NCI-H1092 treated with DMSO at 0.1 percent for 48 hours (cell line): ENCODE results near the gene BORCS8.

Experiments used
- DNase-seq: peaks from one replicate; lab custom pipeline; 2025; lab: John Stamatoyannopoulos, UW

The BORCS8 gene

DNA sequence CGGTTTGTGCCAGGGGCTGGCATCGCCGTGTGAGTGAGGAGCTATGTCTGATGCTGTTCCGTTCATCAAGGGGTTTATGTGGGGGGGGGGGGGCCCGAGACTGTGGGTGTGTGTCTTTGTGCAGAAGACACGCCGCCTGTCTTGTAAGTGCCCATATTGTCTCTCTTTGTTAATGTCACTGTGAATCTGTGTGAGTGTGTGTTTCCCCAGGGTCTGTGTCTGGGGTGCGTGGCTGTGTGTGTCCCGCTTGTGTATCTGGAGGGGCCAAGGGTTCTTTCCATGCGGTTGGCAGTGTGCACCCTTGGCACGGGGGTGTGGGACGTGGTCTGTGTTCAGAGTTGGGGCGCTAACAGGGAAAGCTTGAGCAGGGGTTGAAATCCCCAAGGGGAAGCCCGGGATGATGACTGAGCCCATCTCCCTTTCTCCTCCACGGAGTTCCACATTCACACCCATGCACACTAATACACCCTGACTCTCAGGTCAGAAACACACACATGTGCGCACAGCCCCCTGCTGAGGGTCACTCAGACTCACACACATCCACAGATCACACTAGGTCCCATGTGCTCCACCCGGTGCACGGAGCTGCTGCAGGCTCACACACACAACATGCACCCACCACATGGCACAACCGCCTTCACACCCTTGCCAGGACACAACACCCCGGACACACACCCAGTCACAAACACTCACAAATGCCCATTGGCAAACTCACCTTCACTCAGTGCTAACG lies 21.6 kb upstream of the BORCS8 start:
- DNase-seq = no peak

DNA sequence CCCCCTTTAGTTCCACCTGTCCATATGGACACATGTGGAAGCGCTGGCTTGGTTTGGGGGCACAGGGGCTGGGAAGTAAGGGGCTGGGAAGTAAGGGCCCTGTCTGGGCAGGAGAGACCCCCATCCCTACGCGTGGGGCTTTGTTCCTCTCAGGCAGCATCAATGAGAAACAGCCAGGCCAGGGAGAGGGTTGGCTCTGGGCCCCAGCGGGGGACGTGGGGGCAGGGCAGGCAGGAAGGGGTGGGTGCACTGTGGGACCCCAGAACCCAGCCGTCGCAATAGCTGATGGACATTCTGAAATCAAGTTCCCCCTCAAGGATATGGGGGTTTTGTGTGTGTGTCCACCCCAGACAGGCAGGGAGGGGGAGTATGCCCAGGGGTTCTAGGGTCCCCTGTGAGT lies 21.0 kb upstream of the BORCS8 start:
- no peak for DNase-seq

DNA sequence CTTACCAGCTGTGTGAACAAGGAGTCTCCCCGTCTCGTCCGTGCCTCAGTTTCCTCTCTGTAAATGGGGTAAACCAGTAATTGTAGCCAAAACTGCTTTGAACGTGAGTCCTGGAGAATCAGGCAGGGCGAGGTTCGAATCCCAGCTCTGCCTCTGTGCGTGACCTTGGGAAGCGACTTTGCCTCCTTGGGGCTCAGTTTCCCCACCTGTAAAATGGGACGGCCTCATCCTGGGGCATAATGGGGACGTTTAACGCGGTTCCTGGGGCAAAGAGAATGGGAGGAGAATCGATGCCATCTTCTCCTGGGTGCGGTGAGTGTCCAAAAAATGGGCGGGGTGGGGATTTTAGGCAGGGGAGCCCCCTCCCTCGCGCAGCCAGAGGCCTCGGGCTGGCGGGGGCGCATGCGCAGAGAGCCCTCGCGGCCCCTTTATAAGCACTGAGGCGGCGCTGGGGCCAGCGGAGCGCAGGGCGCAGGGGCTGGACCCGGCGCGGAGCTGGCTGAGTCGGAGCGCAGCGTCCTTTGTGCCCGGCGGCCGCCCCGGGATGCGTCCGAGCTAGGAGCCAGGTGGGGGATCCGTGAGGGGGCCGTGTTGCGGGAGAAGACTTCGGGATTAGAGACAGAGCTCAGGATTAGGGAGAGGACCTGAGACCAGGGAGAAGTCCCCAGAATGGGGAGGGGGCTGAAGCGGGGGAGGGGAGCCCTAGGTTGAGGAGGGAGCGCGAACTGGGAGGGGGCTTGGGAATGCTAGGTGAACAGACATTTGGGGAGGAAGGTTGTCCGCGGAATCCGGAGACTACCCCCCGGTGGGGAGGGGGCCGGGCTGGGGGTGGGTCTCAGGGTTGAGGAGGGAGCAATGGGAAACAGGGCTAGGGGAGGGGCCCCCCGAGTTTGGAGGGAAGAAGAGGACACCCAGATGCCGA lies 19.8 kb upstream of the BORCS8 start, which contains the start of gene NCAN:
TSS of gene NCAN (plus strand) at position 460 of the 922 bp plus-strand sequence. CDS start 4,996 bp downstream, outside the sequence.
- DNase-seq = peak; percentile 14

DNA sequence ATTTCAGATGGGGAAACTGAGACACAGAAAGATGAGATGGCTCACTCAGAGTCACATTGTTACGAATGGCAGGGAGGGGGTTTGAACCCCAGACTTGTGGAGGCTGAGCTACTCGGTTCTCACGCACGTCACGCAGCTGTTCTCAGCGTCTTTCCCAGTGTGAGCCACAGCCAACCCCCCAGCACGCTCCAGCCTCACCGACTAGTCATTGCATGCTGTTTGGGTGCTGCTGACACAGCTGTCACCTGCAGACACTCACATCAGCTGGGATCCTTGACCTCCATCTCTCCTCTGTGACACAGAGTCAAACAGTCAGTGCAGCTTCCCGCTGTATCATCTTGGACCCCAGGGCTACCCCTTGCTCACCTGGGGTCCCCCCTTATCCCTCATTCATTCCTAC lies 17.4 kb upstream of the BORCS8 start:
- peak; percentile 3 for DNase-seq

DNA sequence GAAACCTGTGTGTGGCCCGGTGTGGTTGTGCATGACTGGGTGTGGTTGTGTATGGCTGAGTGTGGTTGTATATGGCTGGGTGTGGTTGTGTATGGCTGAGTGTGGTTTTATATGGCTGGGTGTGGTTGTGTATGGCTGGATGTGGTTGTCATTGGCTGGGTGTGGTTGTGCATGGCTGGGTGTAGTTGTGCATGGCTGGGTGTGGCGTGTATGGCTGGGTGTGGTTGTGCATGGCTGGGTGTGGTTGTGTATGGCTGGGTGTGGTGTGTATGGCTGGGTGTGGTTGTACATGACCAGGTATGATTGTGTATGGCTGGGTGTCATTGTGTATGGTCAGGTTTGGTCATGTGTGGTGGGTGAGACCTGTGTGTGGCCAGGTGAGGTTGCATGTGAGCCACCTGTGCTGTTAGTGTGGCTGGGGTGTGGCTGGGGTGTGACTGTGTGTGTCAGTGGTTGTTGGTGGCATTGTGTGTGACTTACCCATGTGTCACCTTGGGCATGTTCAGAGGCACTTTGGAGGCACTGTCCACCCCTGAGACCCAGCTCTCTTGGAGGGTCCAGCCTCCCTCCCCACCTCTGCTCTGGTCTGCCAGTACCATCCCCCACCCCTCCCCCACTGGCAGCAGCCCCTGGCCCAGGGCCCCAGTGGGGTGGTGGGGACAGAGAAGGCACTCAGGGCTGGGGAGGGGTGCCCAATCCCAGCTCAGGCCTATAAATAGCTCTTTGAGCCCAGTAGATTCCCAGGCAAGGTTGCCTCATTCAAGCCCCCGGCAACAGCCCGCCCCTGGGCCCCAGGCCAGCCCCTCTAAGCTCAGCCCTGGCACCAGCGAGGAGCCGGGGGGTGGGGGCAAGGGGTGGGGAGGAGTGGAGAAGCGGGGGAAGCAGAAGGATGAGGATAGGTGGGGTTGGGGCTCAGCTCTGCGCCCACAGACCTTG lies 16.0 kb upstream of the BORCS8 start:
- DNase-seq = no peak

DNA sequence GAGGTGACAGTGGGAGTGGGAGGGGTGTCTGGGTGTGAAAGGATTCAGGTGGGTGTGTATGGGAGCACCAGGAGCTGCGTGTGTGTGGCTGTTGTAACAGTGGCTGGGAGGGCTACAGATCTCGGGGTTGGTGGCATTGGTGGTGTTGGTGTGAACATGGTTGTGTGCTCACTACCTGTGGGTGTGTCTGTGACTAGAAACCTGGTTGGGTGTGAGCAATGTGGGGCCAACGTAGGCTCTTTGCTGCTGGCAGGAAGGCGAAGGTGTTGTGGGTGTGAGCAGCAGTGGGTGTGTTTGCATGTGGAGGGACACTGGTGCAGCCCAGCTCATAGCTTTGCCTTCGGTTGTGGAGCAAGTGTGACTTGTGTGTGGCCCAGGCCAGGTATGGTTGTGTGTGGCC lies 15.0 kb upstream of the BORCS8 start:
- DNase-seq = no peak

DNA sequence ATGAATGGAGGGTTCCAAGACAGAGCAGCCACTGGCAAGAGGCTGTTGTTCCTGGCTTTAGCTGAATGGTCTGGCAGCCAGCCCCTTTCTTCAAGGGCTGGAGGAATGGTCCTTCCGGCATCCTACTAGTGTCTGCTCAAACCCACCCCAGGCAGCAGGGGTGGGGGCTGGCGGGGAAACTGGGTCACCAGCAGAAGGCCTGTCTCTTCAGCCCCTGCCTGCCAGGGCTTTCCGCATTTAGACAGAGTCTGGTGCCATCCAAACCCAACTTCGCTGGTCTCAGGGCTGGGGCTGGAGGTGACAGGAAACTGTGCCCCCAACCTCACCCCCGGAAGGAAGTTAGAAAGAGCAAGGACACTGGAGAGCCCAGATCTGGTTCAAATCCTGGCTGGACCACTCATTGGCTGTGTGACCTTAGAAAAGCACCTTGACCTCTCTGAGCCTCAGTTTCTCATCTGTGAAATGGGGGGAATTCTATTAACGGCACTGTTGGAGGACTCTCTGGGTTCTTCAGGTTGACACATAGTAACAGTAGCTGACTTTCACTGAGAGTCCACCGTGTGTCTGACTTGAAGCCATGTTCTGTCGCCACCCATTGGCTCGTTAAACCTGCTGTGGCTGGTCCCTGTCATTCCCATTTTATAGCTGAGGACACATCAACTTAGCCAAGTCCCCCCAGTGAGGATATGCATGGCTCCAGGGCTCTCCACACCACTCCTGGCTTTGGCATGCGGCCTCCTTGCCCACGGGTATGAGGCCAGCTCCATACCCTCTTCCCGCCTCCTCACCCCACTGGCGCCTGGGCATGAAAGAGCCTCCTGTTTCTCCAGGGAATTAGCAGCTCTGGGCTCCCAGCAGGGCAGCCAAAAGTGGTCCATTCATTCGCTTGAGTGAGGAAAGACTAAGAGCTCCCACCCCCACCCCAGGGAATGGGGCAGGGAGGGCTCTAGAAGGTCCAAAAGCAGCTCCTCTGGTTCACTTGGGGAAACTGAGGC lies 13.8 kb upstream of the BORCS8 start:
- no peak for DNase-seq

DNA sequence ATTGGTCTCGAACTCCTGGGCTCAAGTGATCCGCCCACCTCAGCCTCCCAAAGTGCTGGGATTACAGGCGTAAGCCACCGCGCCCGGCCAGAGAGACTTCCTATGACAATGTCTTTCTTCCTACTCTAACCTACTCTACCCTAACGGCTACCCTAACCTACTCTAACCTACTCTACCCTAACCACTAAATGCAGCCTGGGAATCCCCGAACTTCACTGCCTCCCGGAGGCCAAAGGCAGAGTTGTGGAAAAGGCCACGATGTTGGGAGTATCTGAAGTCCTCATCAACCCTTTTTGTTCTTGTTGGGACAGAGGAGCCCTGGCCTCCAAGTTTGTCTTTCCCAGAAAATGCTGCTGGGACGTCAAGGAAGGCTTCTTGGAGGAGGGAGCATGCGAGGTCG lies 12.2 kb upstream of the BORCS8 start:
- no peak for DNase-seq

DNA sequence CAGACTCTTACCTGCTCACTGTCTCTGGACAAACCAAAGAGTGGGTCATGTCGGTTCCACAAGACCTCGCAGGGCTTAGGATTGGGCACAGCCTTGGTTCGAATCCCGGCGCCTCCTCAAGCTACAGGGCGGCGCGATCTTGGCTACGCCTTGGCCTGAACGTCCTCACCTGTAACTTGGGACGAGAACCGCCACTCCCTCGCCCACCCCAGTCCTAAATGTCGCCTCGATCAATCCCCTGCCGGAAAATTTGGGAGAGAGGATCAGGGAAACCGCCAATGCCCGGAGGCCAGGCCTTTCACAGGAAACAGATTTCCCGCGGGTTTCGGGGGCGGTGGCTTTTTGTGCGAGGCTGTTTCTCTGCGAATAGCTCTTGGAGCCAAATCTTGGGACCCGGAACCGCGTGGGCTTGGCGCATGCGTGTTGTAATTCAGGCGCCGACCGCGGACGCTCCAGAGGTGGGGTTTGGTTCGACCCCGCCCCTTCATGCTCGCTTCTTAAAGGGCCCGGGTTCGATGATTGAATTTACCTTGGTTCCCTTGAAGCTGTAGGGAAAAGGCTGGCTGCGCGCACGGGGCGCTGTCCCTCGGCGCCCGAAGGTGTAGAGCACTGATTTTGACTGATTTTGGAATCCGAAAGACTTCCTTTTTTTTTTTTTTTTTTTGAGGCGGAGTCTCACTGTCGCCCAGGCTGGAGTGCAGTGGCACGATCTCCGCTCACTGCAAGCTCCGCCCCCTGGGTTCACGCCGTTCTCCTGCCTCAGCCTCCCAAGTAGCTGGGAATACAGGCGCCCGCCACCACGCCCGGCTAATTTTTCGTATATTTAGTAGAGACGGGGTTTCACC lies 11.3 kb upstream of the BORCS8 start, which contains the start of gene NR2C2AP:
TSS of gene NR2C2AP (minus strand) at position 403 of the 845 bp plus-strand sequence. CDS start at position 49, 354 bp downstream.
- peak; percentile 85 for DNase-seq

DNA sequence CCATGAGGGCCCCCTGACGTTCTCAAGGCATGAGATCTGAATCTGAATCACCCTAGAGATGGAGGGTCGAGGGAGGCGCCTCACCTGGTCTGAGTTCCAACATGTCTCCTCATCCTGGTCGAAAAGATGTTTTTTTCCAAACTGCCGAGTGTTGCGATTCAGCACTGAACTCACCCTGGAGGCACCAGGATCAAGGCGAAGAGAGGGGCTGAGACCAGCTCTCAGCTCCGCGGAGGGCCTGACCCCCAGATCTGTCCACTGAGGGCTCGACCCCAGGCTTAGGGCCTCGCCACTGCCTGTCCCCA lies 10.7 kb upstream of the BORCS8 start:
- no peak for DNase-seq

DNA sequence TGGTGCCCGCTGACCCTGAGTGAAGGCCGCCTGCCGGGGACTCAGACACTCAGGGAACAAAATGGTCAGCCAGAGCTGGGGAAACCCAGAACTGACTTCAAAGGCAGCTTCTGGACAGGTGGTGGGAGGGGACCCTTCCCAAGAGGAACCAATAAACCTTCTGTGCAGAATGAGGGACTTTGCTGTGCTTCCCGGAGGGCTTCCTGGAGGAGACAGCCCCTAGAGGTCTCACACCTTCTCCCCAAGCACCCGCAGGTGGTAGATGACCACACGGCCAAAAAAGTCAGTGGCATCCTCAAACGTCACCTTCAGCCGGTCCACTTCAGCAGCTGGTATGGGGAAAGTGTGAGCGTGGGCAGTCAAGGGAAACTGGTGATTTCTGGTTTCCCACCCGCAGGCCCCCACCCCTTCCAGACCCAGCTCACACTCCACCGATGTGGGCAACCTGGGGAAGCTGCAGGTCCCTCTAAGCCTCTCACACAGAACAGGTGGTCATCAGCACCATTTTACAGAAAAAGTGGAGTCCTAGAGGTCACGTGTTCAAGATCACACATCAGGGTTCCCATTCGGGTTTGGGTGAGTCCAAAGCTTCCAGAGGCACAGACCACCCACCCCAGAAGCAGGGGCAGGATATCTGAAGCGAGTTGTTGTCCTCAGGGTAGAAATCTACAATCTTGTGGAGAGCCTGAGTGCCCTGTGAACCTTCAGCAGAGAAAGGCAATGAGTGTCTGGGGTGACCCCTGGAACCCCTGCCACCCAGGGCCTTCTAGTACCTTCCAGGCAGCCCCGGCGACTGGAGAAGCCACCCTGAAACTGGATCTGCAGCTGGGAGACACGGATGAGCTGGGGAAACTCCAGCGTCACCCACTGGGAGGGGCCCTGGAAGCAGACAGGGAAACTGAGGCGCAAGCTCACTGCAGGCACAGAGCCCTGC lies 10.0 kb upstream of the BORCS8 start:
- no peak for DNase-seq

DNA sequence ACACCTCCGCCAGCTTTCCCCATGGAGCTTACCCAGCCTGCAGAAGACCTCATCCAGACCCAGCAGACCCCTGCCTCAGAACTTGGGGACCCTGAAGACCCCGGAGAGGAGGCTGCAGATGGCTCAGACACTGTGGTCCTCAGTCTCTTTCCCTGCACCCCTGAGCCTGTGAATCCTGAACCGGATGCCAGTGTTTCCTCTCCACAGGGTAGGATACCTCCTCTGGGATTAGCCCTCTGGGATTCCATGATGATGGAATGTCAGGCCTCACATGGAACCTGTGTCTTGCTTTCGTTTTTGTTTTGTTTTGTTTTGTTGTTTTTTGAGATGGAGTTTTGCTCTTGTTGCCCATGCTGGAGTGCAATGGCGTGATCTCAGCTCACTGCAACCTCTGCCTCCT lies 2.0 kb upstream of the BORCS8 start:
- DNase-seq = no peak

DNA sequence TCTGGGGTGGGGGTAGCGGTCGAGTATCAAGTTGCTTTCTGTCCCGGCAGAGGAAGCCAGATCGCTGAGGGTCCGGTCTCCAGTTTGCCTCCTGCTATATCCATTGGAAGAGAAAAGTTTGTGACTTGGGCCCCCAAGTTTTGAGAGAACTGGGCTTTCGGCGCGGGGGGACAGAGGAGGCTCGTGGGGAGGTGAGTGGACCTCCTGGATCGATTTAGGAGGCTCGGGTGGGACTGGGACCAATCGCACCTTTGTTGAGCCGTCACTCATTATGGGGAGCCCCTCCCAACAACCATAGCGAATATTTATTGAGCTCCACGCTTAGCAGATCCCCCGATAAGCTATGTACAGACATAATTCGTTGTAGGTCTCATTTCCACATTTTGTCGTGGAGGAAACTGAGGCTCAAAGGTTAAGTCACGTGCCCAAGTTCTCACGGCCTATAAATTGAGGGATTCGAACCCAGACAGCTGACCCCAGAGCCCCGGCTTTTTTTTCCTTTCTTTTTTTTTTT lies 1.0 kb upstream of the BORCS8 start:
- no peak for DNase-seq

DNA sequence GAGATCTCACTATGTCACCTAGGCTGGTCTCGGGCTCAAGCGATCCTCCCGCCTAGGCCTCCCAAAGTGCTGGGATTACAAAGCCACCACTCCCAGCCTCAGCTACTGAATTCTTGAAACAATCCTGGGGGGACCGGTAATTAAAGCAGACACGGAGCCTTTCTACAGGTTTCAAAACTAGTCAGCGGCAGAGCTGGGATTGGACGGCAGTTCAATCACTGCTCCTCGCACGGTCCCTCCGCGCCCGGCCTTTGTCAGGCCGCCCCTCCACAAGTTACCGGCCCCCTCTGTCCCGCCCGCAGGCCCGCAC lies 229 bp downstream of the BORCS8 start:
- no peak for DNase-seq

DNA sequence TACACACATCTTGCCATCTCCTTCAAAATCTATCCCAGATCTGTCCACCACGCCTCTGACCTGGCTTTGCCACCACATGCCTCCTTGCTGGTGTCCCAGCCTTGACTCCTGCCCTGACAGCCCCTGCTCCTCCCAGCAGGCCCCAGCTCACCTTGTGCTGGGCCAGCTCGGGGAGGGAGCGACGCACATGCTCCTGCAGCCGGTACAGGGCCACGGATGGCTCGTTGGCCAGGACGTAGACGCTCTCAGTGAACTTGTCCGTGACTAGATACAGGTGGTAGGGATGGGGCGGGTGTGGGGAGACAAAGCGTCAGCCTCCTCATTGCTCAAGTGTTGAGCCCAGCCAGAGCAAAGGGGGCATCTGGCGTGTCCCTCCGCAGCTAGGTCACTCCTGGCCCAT lies 5.2 kb downstream of the BORCS8 start:
- no peak for DNase-seq

DNA sequence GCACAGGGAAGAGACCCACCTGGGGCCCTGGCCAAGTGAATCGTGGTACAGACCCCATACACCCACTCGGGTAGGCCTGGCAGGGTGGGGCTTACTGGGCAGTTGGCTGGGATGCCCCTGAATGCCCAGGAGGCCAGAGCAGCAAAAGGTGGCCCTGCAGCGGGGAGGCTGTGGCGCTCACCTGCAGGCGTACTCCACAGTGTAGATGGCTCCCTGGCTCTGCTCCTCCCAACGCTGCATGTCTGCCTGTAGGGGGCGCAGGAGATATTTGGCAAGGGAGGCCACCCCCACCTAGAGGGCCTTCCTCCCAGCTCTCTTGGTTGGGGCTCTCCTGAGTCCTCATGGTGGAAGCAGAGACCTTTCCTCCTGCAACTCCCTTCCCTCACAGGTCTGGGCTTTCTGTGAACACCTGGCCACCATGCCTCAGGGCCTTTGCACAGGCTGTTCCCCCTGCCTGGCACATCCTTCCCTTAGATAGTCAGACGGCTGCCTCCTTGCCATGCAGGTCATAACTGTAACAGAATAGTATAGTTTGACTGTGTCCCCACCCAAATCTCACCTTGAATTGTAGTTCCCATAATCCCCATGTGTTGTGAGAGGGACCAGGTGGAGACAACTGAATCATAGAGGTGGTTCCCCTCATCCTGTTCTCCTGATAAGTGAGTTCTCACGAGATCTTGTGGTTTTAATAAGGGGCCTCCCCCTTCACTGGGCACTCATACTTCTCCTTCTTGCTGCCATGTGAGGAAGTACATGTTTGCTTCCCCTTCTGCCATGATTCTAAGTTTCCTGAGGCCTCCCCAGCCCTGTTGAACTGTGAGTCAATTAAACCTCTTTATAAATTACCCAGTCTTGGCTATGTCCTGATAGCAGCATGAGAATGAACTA lies 5.9 kb downstream of the BORCS8 start:
- DNase-seq = no peak

DNA sequence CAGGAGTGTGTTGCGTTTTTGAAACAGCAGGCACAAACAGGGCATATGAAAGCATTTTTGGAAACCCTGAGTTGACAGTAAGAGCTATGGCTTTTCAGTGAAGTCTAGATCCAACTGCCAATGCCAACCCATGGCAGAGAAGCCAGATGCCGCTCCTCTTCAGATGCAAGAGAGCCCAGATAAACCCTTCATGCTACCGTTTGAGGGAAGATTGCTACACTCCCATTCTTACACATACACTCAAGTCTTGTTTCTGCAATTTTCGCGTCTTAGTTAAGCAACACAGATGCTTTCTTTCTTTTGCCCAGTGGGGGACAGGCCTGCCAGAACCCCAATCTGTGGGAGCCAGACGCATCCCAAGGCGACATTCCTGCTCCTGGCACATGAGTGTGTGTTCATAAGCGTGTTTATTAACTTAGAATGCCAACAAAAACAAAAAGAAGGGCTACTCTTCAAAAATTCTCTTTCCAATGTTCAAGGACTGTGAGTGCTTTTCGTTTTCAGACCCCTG lies 10.4 kb downstream of the BORCS8 start:
- DNase-seq = no peak
